ENCODE measurements around the gene TKTL1. TPM values are rescaled to one million over a fixed set of nuclear protein-coding genes. Genes with fewer than 3 reads are reported as not detected.
"Not testable (repeated sequence)": the region's sequence is repeated elsewhere in the genome, so short reads cannot be mapped to it uniquely, and the experiment has no call there.

Gene TKTL1
- total RNA-seq, 4 donors from 2014 or later = 0.07 to 0.98 TPM; not detected in 2

GRCh38 chrX:154333116-154333515, 37.5 kb downstream of the TKTL1 start:
- H3K36me3 ChIP-seq = no peaks in the 10 kb centered on the region
- no peak for DNase-seq
- H3K27ac ChIP-seq = no peak overlapping the region
- no peaks in the 10 kb centered on the region for H3K4me1 ChIP-seq
- no peaks in the 10 kb centered on the region for H3K27me3 ChIP-seq
- H3K9me3 ChIP-seq = no peaks in the 10 kb centered on the region
- TF ChIP-seq, protein P1, sequence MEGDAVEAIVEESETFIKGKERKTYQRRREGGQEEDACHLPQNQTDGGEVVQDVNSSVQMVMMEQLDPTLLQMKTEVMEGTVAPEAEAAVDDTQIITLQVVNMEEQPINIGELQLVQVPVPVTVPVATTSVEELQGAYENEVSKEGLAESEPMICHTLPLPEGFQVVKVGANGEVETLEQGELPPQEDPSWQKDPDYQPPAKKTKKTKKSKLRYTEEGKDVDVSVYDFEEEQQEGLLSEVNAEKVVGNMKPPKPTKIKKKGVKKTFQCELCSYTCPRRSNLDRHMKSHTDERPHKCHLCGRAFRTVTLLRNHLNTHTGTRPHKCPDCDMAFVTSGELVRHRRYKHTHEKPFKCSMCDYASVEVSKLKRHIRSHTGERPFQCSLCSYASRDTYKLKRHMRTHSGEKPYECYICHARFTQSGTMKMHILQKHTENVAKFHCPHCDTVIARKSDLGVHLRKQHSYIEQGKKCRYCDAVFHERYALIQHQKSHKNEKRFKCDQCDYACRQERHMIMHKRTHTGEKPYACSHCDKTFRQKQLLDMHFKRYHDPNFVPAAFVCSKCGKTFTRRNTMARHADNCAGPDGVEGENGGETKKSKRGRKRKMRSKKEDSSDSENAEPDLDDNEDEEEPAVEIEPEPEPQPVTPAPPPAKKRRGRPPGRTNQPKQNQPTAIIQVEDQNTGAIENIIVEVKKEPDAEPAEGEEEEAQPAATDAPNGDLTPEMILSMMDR (IDR thresholded peaks at IDR 0.05) = no peak
- TF ChIP-seq POLR2A (IDR thresholded peaks at IDR 0.05) = no peak
- intact Hi-C loops (cut with DNase I; ENCODE audit: low total_unique reads) = no loop called here
- no peak overlapping the region for H3K4me3 ChIP-seq

GRCh38 chrX:154333837-154334271, 38.3 kb downstream of the TKTL1 start:
- Histone ChIP-seq H3K27ac (no peak overlapping the region), H3K27me3 (no peaks in the 10 kb centered on the region), H3K36me3 (no peaks in the 10 kb centered on the region), H3K4me3 (no peak overlapping the region), H3K9me3 (no peaks in the 10 kb centered on the region), H3K4me1 (no peaks in the 10 kb centered on the region)
- intact Hi-C loops (cut with DNase I; ENCODE audit: low total_unique reads) = no loop called here
- no peak for DNase-seq
- TF ChIP-seq POLR2A (IDR thresholded peaks at IDR 0.05) = no peak
- TF ChIP-seq, protein P1 (IDR thresholded peaks at IDR 0.05) = no peak

DNA sequence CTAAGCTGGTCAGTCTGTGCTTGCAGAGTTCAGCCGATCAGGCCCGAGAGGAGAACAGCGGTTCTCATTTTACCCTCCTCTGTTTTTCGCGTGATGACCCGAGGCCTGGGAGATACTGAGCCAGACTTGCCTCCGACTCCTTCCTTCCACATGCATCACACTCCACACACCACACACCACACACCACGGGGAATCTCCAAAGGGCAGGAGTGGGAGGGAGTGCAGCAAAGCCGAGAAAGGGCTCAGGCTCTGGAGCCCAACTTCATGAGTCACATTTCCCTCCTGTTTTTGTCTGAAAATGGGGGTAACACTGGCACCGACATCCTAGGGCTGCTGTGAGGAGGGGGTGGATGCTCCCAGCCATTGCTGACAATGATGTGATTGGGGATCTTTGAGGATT, 38.9 kb downstream of the TKTL1 start:
- H3K36me3 ChIP-seq = no peaks in the 10 kb centered on the region
- DNase-seq = no peak
- no peak overlapping the region for H3K4me3 ChIP-seq
- H3K27me3 ChIP-seq = no peaks in the 10 kb centered on the region
- H3K9me3 ChIP-seq = no peaks in the 10 kb centered on the region
- TF ChIP-seq POLR2A (IDR thresholded peaks at IDR 0.05) = no peak
- TF ChIP-seq, protein P1 (IDR thresholded peaks at IDR 0.05) = no peak
- H3K4me1 ChIP-seq = no peaks in the 10 kb centered on the region
- H3K27ac ChIP-seq = no peak overlapping the region
- intact Hi-C loops (cut with DNase I; ENCODE audit: low total_unique reads) = no loop called here

DNA sequence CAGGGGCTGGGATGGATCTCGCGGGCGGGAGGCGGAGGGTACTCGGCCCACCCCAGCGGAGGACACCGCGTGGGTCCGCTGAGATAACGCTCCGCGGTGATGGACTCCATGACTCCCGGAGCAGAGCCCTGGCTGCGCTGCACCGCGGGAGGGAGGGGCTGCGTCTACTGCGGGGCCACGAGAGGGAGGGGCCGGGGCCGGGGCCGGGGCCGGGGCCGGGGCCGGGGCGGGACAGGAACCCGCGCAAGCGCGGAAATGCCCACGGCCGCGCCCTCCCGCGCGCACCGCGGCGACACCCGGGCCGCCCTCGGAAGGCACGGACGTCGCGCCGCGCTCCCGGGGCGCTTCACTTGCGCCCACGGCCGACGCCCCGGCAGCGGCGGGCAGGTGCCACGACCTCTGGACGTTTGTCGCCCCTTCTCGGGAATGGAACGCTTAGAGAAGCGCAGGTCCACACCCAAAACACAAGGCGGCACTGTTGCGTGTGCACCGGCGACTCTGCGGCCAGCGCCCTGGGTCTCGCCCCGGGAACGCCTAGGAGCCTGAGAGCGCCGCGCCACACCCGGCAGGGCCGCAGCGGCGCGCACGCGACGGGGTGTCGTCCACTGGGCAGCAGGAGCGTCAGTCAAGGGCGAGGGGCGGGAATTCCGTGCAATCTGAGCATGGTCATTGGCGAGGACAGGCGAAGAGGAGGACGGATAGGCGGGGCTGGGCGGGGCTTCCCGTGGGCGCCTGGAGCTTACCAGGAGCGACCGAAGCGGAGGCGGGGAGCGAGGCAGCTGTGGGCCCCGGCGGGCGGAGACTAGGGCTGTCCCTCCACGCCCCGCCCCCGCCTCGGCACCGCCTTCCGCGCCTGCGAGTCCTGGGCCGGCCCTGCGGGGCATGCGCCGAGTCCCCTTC, 46.1 kb downstream of the TKTL1 start:
- intact Hi-C loops (cut with DNase I; ENCODE audit: low total_unique reads) = not testable (repeated sequence)

DNA sequence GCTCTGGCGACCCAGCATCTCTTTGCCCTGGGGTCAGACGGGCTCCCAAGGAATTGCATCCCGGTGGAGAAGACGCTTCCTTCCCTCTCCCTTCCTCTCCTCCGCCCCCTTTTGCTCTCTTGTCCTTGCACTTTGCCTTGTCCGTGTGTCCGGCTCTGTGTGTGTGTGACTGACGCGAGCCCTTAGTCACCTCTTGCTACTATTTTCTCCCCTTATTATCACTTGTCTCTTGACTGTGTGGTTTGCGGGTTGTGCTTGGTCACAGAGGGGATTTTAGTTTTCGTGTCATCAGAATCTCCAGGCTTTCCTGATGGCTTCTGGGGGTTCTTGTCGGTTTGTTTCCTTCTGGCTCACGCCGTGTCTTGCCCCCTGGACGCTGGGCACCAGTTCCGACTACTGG, 47.5 kb downstream of the TKTL1 start:
- H3K36me3 ChIP-seq; intact Hi-C loops (cut with DNase I; ENCODE audit: low total_unique reads); H3K27me3 ChIP-seq; H3K9me3 ChIP-seq; H3K27ac ChIP-seq; H3K4me1 ChIP-seq; H3K4me3 ChIP-seq; DNase-seq: not testable (repeated sequence)

More for the DNA sequence above, 46.1 kb downstream of the TKTL1 start:
- H3K27ac ChIP-seq, H3K36me3 ChIP-seq, H3K27me3 ChIP-seq, H3K9me3 ChIP-seq, H3K4me3 ChIP-seq, DNase-seq, H3K4me1 ChIP-seq: not testable (repeated sequence)

DNA sequence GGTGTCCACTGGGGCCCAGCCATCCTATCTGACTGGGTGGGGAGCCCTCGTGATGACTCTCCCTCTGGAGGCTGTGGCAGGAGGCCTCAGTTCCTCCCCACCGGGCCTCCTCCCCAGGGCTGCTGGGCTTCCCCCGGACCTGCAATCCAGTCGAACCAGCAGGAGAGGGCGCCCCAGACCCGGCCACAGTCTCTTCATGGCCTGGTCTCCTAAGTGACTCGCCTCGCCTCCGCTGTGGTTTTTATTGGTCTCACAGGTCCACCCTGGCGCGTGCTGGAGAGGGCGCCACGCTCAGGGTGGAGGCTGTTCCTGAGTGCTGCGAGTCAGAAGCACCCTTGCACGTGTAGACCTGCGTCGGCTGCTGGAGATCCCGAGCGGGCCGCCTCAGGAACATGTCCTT, 48.0 kb downstream of the TKTL1 start:
- H3K27ac ChIP-seq; H3K4me3 ChIP-seq; H3K4me1 ChIP-seq; H3K9me3 ChIP-seq; H3K36me3 ChIP-seq; DNase-seq; H3K27me3 ChIP-seq; intact Hi-C loops (cut with DNase I; ENCODE audit: low total_unique reads): not testable (repeated sequence)

Measured in uterus (tissue), 4 donors.